GM12878 (cell line): ENCODE data around the gene EP400.

Source experiments
- ESRRA ChIP-seq: IDR thresholded peaks from 2 replicates; pipeline ENCODE4 v1.6.1; 2012; ENCODE audit warnings: mild to moderate bottlenecking, low read length, improper control_type of control experiment
- FOXK2 ChIP-seq: fragments of 450-650 bp; IDR thresholded peaks from 2 replicates; pipeline ENCODE4 v1.6.1; 2017; ENCODE audit warnings: mild to moderate bottlenecking, moderate library complexity
- KDM1A ChIP-seq: fragments of 200-600 bp; sonication (generic); IDR thresholded peaks from 2 replicates; pipeline ENCODE4 v1.6.1; 2016; ENCODE audit warnings: borderline replicate concordance
- POLR2A ChIP-seq: IDR thresholded peaks from 2 replicates; pipeline ENCODE4 v1.6.1; 2011; ENCODE audit warnings: low read depth, mild to moderate bottlenecking, low read length
- TF ChIP-seq, protein P1 (sequence below): IDR thresholded peaks from 2 replicates; pipeline ENCODE4 v1.6.1; 2012; ENCODE audit warnings: low read depth, low read length, improper control_type of control experiment

DNA sequence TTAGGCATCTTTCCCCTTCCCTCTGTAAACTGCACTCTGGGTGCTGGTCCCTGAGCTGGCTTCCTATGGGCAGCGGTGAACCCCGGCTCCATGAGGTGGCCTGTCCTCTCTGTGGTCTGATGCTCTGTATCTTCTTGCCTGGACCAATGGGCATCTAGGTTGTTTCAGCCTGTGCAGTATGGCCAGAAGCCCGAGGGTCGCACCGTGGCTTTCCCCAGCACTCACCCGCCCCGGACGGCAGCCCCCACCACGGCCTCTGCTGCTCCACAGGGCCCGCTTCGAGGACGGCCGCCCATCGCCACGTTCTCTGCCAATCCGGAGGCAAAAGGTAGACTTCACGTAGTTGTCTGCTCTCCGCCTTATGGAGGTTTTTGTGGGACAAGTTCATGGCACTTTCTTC lies 70.1 kb downstream of the EP400 start:
- TF ChIP-seq ESRRA (no peak), POLR2A (no peak), FOXK2 (no peak), KDM1A (no peak)
- TF ChIP-seq, protein P1, sequence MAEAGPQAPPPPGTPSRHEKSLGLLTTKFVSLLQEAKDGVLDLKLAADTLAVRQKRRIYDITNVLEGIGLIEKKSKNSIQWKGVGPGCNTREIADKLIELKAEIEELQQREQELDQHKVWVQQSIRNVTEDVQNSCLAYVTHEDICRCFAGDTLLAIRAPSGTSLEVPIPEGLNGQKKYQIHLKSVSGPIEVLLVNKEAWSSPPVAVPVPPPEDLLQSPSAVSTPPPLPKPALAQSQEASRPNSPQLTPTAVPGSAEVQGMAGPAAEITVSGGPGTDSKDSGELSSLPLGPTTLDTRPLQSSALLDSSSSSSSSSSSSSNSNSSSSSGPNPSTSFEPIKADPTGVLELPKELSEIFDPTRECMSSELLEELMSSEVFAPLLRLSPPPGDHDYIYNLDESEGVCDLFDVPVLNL, result no peak
